K562 (cell line): ENCODE results near the gene MRPL16. TPM values are rescaled to one million over a fixed set of nuclear protein-coding genes. Genes with fewer than 3 reads are reported as not detected.

Experiments used
- ATF1 ChIP-seq, 2 experiments: fragments of 450-650 bp in 1 of 2; IDR thresholded peaks; 2 replicates each; pipeline ENCODE4 v1.6.1; 2016; ENCODE audit warnings: missing compliant biosample characterization in 1 of 2, missing genetic modification characterization in 1 of 2
- BRF1 ChIP-seq: IDR thresholded peaks from 3 replicates; pipeline ENCODE4 v1.6.1; 2011; ENCODE audit warnings: borderline replicate concordance, mild to moderate bottlenecking; ENCODE audit not compliant: insufficient read length; ENCODE audit errors: extremely low read depth
- CHD2 ChIP-seq: IDR thresholded peaks from 2 replicates; pipeline ENCODE4 v1.6.1; 2011; ENCODE audit warnings: low read depth, low read length
- E4F1 ChIP-seq: fragments of 250-450 bp; sonication (Bioruptor Pico); IDR thresholded peaks from 2 replicates; pipeline ENCODE4 v1.5.0; 2021; ENCODE audit warnings: mild to moderate bottlenecking, borderline replicate concordance
- ERF ChIP-seq: fragments of 450-650 bp; formaldehyde crosslinking; IDR thresholded peaks from 2 replicates; pipeline ENCODE4 v1.4.0; 2020; ENCODE audit warnings: mild to moderate bottlenecking, mixed read lengths
- ETV1 ChIP-seq: fragments of 450-650 bp; conservative IDR thresholded peaks from 2 replicates; pipeline ENCODE4 v1.6.1; 2016; ENCODE audit warnings: missing genetic modification characterization, control low read depth, low read depth, missing compliant biosample characterization
- GTF3C2 ChIP-seq: IDR thresholded peaks from 3 replicates; pipeline ENCODE4 v1.6.1; 2011; ENCODE audit warnings: borderline replicate concordance, mild to moderate bottlenecking, moderate library complexity; ENCODE audit not compliant: insufficient read length; ENCODE audit errors: extremely low read depth
- JUND ChIP-seq, 2 experiments: IDR thresholded peaks; 2 replicates in 1 of 2; 3 replicates in 1 of 2; pipeline ENCODE4 v1.6.1; 2011; ENCODE audit warnings: borderline replicate concordance in 2 of 2, low read depth in 2 of 2, low read length in 2 of 2, improper control_type of control experiment in 1 of 2, missing biosample characterization in 1 of 2, missing genetic modification characterization in 1 of 2, missing genetic modification reagents in 1 of 2
- KHSRP ChIP-seq: fragments of 450-650 bp; IDR thresholded peaks from 2 replicates; pipeline ENCODE4 v1.6.1; 2017
- MAFG ChIP-seq: fragments of 450-650 bp; conservative IDR thresholded peaks from 2 replicates; pipeline ENCODE4 v1.6.1; 2016; ENCODE audit warnings: missing genetic modification characterization, missing compliant biosample characterization
- MCM5 ChIP-seq: fragments of 450-650 bp; IDR thresholded peaks from 2 replicates; pipeline ENCODE4 v1.6.1; 2016; ENCODE audit warnings: low read depth
- MXI1 ChIP-seq: IDR thresholded peaks from 2 replicates; pipeline ENCODE4 v1.6.1; 2011; ENCODE audit warnings: low read depth, mild to moderate bottlenecking, improper control_type of control experiment, low read length
- NCOA4 ChIP-seq: fragments of 450-650 bp; IDR thresholded peaks from 2 replicates; pipeline ENCODE4 v1.6.1; 2018; ENCODE audit warnings: mild to moderate bottlenecking; ENCODE audit not compliant: partially characterized antibody
- PKNOX1 ChIP-seq: fragments of 450-650 bp; IDR thresholded peaks from 2 replicates; pipeline ENCODE4 v1.6.1; 2016
- RBFOX2 ChIP-seq: fragments of 200-400 bp; formaldehyde crosslinking; IDR thresholded peaks from 2 replicates; pipeline ENCODE4 v1.6.1; 2017; ENCODE audit warnings: low read depth, mild to moderate bottlenecking, low read length, moderate library complexity
- THRB ChIP-seq: fragments of 450-650 bp; formaldehyde crosslinking; conservative IDR thresholded peaks from 2 replicates; pipeline ENCODE4 v1.4.0; 2022; ENCODE audit warnings: mild to moderate bottlenecking, missing genetic modification characterization
- ZNF121 ChIP-seq: sonication (generic); formaldehyde crosslinking; conservative IDR thresholded peaks from 2 replicates; pipeline ENCODE4 v1.8.0; 2022; ENCODE audit warnings: missing genetic modification reagents
- ZNF140 ChIP-seq: fragments of 250-450 bp; sonication (Bioruptor Pico); IDR thresholded peaks from 2 replicates; pipeline ENCODE4 v1.8.0; 2021; ENCODE audit warnings: moderate library complexity, mild to moderate bottlenecking, inconsistent platforms
- ZNF644 ChIP-seq: fragments of 200-800 bp; sonication (Bioruptor generic); IDR thresholded peaks from 2 replicates; pipeline ENCODE4 v1.6.1; 2016; ENCODE audit warnings: low read depth, missing genetic modification characterization, missing compliant biosample characterization
- polyA plus RNA-seq, 8 experiments: library from polyadenylated mRNA; depleted of rRNA in 4 of 8; stranded (reverse) in 5 of 8; unstranded in 3 of 8; fragments of >200 nt; fragmentation: Nextera tagmentation in 2 of 8; fragmentation: Illumina TruSeq in 1 of 8; extraction: Ambion mirVana in 2 of 8; extraction: Trizol in 1 of 8; gene quantifications; 2 replicates each; pipeline versions ENCODE4 v1.2.1 to v1.2.3, GENCODE V29; 2011 to 2014; ENCODE audit warnings: inconsistent platforms in 1 of 8, missing spikeins in 1 of 8
- total RNA-seq, 7 experiments: library from RNA; depleted of rRNA in 6 of 7; stranded (reverse); fragments of >200 nt in 6 of 7; fragmentation: Illumina TruSeq in 2 of 7; extraction: Trizol in 2 of 7; gene quantifications; 2 replicates each; pipeline versions ENCODE4 v1.2.1 to v1.2.3, GENCODE V29; 2011 to 2021; ENCODE audit warnings: low replicate concordance in 1 of 7

The MRPL16 gene
- total and polyA plus RNA-seq, 9 of the 15 experiments (the other 6 are each of a cell fraction or from before 2014, with no cell fraction given), result 63.3 to 209 (median 157) TPM

- TF ChIP-seq ZNF121 (CRISPR knock-in tag), result no peak
- no peak for TF ChIP-seq MCM5
- peak; percentile 54; the same call in 1 of the 2 replicates for TF ChIP-seq JUND (IDR thresholded peaks at IDR 0.05; ENCODE audit: borderline replicate concordance, low read depth, low read length)
- peak; percentile 52; the same call in 1 of the 3 replicates for TF ChIP-seq JUND (tag; IDR thresholded peaks at IDR 0.05; ENCODE audit: borderline replicate concordance, low read depth, low read length)
- TF ChIP-seq THRB (CRISPR knock-in tag), result no peak
- no peak for TF ChIP-seq BRF1
- TF ChIP-seq NCOA4, result no peak
- no peak for TF ChIP-seq ERF (CRISPR knock-in tag)
- TF ChIP-seq MXI1, result no peak
- TF ChIP-seq ETV1 (tag), result 0 out of 2 replicates have a peak, but pooled peaks have one; percentile 6
- no peak for TF ChIP-seq PKNOX1
- TF ChIP-seq GTF3C2, result no peak
- no peak for TF ChIP-seq MAFG
- TF ChIP-seq ZNF140 (CRISPR knock-in tag), result no peak
- TF ChIP-seq E4F1 (CRISPR knock-in tag), result no peak
- no peak for TF ChIP-seq KHSRP
- TF ChIP-seq ZNF644 (tag), result no peak
- TF ChIP-seq CHD2, result no peak
- no peak for TF ChIP-seq ATF1 (CRISPR knock-in tag; IDR thresholded peaks at IDR 0.05)
- 0 out of 2 replicates have a peak, but pooled peaks have one; percentile 32 for TF ChIP-seq ATF1 (tag; IDR thresholded peaks at IDR 0.05)
- no peak for TF ChIP-seq RBFOX2
These were observed 12.5 kb upstream of the MRPL16 start (continued) for GRCh38 chr11:59822989-59823566.
